BJ (cell line): Measurements from ENCODE around the gene EIF4E. TPM values are rescaled to one million over a fixed set of nuclear protein-coding genes. Genes with fewer than 3 reads are reported as not detected.

ENCODE experiments used
- CTCF ChIA-PET: fragments of 350-600 bp; formaldehyde crosslinking; extraction: SDS; loops from one replicate; lab custom pipeline; 2021; ENCODE audit warnings: antibody characterized with exemption, inconsistent platforms; lab: Yijun Ruan, JAX
- POLR2A ChIA-PET: fragments of 300-600 bp; sonication (Branson Sonifier 250); formaldehyde crosslinking; extraction: SDS; loops from one replicate; lab custom pipeline; 2021; ENCODE audit warnings: antibody characterized with exemption; lab: Charles Lee
- DNase-seq: peaks from one replicate; pipeline ENCODE4 v3.0.0-alpha.2; 2011; ENCODE audit warnings: low read depth
- H3K27me3 ChIP-seq: 2 replicates; pipeline ENCODE4 v1.6.0; 2011; ENCODE audit warnings: low read length; ENCODE audit not compliant: control insufficient read depth, insufficient read depth
- H3K36me3 ChIP-seq: 2 replicates; pipeline ENCODE4 v1.5.1; 2011; ENCODE audit warnings: low read length; ENCODE audit not compliant: control insufficient read depth, insufficient read depth
- H3K4me3 ChIP-seq: 2 replicates; pipeline ENCODE4 v1.5.1; 2011; ENCODE audit warnings: low read depth, mild to moderate bottlenecking, control low read depth, low read length
- polyA plus RNA-seq: library from polyadenylated mRNA; depleted of rRNA; stranded (reverse); fragments of >200 nt; gene quantifications from 2 replicates; pipeline ENCODE4 v1.2.3, GENCODE V29; 2011
- TF ChIP-seq, protein P1 (sequence below): IDR thresholded peaks from 2 replicates; pipeline ENCODE4 v1.5.1; 2011; ENCODE audit warnings: low read depth, mild to moderate bottlenecking, control low read depth, inconsistent platforms, low read length, moderate library complexity; ENCODE audit not compliant: insufficient read depth

Gene EIF4E
- polyA plus RNA-seq, 1 experiment: 24.6 TPM

DNA sequence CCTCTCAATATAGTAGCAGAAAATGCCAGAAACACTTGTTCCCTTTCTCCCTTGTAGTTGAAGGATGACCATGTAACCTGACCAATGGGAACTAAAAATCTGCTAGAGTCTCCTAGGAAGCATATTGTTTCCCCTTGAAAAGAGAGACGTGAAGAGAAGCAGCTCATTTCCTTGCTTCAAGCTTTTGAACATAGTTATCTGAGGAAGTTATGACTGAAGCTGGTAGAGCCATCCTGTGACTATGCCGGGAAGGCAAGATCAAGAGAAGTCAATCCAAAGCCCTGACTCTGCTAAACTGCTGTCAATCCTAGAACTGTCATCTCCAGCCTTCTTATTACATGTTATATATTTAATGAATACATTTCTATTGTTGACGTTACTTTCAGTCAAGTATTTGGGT is 66.6 kb downstream of the EIF4E start:
- CTCF ChIA-PET: no interaction called here

DNA sequence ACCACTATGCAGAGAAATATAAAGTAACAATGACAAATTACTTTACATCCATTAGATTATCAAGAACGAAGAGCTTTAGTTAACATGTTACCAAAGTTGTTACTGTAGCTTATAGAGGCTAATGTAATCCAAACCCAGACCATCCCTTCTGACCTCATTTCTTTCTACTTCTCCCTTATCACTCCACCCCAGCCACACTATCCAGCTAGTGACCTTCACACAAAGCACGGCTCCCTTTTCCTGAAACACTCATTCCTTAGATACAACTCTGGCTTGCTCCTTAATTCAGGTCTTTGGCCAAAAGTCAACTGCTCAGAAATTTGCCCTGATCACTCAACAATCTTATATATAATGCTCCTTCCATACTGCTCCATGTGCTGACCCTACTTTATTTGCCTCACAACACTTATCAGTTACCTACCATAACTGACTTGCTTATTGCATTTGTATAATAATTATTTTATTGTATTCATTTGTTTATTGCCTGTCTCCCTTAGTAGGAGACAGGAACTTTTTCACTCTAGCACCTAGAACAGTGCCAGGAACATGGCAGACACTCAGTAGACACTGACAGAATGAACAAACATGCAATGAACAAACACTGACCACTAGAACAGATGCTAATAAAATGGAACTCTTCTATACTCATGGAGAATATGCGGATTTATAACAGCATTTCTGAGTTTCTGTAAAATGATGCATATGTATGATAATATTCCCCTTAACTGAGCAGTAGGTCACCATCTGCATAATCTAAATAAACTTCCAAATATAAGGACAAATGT is 67.6 kb downstream of the EIF4E start:
- Histone ChIP-seq H3K36me3 (no peaks in the 10 kb centered on the region), H3K27me3 (no peaks in the 10 kb centered on the region), H3K4me3 (no peak overlapping the region)
- ChIA-PET POLR2A (no interaction called here), CTCF (no interaction called here)
- no peak for DNase-seq
- TF ChIP-seq, protein P1, sequence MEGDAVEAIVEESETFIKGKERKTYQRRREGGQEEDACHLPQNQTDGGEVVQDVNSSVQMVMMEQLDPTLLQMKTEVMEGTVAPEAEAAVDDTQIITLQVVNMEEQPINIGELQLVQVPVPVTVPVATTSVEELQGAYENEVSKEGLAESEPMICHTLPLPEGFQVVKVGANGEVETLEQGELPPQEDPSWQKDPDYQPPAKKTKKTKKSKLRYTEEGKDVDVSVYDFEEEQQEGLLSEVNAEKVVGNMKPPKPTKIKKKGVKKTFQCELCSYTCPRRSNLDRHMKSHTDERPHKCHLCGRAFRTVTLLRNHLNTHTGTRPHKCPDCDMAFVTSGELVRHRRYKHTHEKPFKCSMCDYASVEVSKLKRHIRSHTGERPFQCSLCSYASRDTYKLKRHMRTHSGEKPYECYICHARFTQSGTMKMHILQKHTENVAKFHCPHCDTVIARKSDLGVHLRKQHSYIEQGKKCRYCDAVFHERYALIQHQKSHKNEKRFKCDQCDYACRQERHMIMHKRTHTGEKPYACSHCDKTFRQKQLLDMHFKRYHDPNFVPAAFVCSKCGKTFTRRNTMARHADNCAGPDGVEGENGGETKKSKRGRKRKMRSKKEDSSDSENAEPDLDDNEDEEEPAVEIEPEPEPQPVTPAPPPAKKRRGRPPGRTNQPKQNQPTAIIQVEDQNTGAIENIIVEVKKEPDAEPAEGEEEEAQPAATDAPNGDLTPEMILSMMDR: no peak

More for the DNA sequence above, 66.6 kb downstream of the EIF4E start:
- Histone ChIP-seq H3K4me3 (no peak overlapping the region), H3K36me3 (no peaks in the 10 kb centered on the region), H3K27me3 (no peaks in the 10 kb centered on the region)
- POLR2A ChIA-PET: no interaction called here
- TF ChIP-seq, protein P1: no peak
- DNase-seq: no peak

DNA sequence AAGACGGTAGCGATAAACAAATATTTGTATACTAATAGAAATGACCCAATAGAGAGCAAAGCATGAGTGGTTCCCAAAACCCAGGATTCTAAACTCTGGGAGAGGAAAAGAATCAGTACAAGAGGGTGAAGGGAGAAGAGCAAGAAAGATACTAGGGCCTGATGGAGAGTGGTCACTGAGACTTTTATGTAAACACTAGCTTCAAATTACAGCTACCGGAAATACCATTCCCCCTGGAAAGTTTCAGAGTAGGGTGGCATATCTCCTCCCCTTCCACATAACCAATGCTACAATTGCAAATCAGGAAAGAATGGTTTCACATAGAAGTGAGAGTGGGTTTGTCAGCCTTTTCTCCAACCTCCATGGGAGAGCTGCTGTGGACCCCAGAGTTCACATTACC is 77.1 kb downstream of the EIF4E start:
- POLR2A ChIA-PET: no interaction called here
- Histone ChIP-seq H3K4me3 (no peak overlapping the region), H3K27me3 (no peaks in the 10 kb centered on the region), H3K36me3 (no peaks in the 10 kb centered on the region)
- TF ChIP-seq, protein P1: no peak
- no peak for DNase-seq
- CTCF ChIA-PET: interaction anchor here (0.6 to 1.0 kb wide), 3 partner anchors 17 to 77 kb away, joined by 3 read pairs; no protein-coding TSS in a partner anchor

DNA sequence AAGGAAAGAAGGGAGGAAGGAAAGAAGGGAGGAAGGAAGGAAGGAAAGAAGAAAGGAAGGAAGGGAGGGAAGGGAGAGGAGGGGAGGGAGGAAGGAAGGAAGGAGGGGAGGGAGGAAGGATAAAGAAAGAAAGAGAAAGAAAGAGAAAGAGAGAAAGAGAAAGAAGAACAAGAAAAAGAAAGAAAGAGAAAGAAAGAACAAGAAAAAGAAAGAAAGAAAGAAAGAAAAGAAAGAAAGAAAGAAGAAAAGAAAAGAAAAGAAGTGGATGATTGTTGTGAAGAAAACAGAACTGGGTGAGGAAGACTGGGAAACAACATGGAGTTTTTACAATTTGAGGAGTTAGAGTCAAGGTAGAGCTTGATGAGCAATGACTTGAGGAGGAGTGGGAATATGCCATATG is 78.0 kb downstream of the EIF4E start:
- ChIA-PET POLR2A (no interaction called here), CTCF (interaction anchor here (0.9 to 1.4 kb wide), 2 partner anchors 77 to 341 kb away, joined by 3 read pairs; no protein-coding TSS in a partner anchor)
- TF ChIP-seq, protein P1: no peak
- Histone ChIP-seq H3K4me3 (no peak overlapping the region), H3K36me3 (no peaks in the 10 kb centered on the region), H3K27me3 (no peaks in the 10 kb centered on the region)
- no peak for DNase-seq

DNA sequence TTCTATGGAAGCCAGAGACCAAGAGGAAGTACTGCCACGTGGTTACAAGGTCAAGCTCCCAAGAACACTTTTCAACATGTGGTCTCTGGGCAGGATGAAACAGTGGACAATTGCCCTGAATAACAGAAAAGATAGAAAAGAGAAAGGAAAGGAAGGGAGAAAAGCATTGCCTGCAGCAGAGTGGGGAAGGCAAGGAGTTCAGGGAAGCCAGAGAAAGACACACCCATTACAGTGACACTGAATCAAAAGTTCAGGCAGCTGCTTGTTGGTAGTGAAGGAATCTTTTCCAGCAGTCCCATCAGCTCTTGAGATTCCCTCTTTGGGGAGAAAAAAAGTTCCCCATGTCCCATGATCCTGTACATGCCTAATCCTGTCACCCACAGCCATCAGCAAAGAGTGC is 80.5 kb downstream of the EIF4E start:
- Histone ChIP-seq H3K4me3 (no peak overlapping the region), H3K27me3 (no peaks in the 10 kb centered on the region), H3K36me3 (no peaks in the 10 kb centered on the region)
- POLR2A ChIA-PET: no interaction called here
- CTCF ChIA-PET: interaction anchor here (1.0 to 1.6 kb wide), 2 partner anchors 10 to 21 kb away, joined by 3 to 5 read pairs; no protein-coding TSS in a partner anchor
- DNase-seq: no peak
- TF ChIP-seq, protein P1: no peak
